Liver (tissue), 3 donors: ENCODE measurements around the gene P4HA2.

Experiments
- FOXA2 ChIP-seq: IDR thresholded peaks from 2 replicates; pipeline ENCODE4 v1.6.1; 2016; ENCODE audit warnings: antibody characterized with exemption
- GABPA ChIP-seq, 2 donors: IDR thresholded peaks in 1 of 2; conservative IDR thresholded peaks in 1 of 2; 2 replicates each; pipeline ENCODE4 v1.6.1; 2016; ENCODE audit warnings: antibody characterized with exemption in 2 of 2, mild to moderate bottlenecking in 1 of 2, moderate library complexity in 1 of 2
- JUND ChIP-seq, 2 donors: IDR thresholded peaks; 2 replicates each; pipeline ENCODE4 v1.6.1; 2016; ENCODE audit warnings: antibody characterized with exemption in 2 of 2
- RAD21 ChIP-seq, 2 donors: IDR thresholded peaks; 2 replicates each; pipeline ENCODE4 v1.6.1; 2016; ENCODE audit warnings: antibody characterized with exemption in 2 of 2, mild to moderate bottlenecking in 2 of 2
- RXRA ChIP-seq, 2 donors: IDR thresholded peaks; 2 replicates each; pipeline ENCODE4 v1.6.1; 2017 to 2018; ENCODE audit warnings: antibody characterized with exemption in 2 of 2, mild to moderate bottlenecking in 1 of 2
- SP1 ChIP-seq: IDR thresholded peaks from 2 replicates; pipeline ENCODE4 v1.6.1; 2018; ENCODE audit warnings: antibody characterized with exemption, mild to moderate bottlenecking
- TAF1 ChIP-seq: conservative IDR thresholded peaks from 2 replicates; pipeline ENCODE4 v1.6.1; 2016; ENCODE audit warnings: antibody characterized with exemption, mild to moderate bottlenecking
- YY1 ChIP-seq: IDR thresholded peaks from 2 replicates; pipeline ENCODE4 v1.6.1; 2016; ENCODE audit warnings: antibody characterized with exemption, mild to moderate bottlenecking
- TF ChIP-seq, protein P1 (sequence below): fragments of 150-350 bp; IDR thresholded peaks from 2 replicates; pipeline ENCODE4 v1.5.1; 2017; ENCODE audit warnings: improper control_type of control experiment, low read depth, low read length; ENCODE audit not compliant: missing input control
- TF ChIP-seq, protein P2 (sequence below): IDR thresholded peaks from 2 replicates; pipeline ENCODE4 v1.6.1; 2016; ENCODE audit warnings: antibody characterized with exemption
- TF ChIP-seq, protein P3 (sequence below): IDR thresholded peaks from 2 replicates; pipeline ENCODE4 v1.6.1; 2016; ENCODE audit warnings: antibody characterized with exemption, mild to moderate bottlenecking
- TF ChIP-seq, protein P4 (sequence below): IDR thresholded peaks from 2 replicates; pipeline ENCODE4 v1.6.1; 2016; ENCODE audit warnings: antibody characterized with exemption
- TF ChIP-seq, protein P5 (sequence below): IDR thresholded peaks from 2 replicates; pipeline ENCODE4 v1.6.1; 2016; ENCODE audit warnings: antibody characterized with exemption
- donor health status: healthy.
- donor health status: healthy.

DNA sequence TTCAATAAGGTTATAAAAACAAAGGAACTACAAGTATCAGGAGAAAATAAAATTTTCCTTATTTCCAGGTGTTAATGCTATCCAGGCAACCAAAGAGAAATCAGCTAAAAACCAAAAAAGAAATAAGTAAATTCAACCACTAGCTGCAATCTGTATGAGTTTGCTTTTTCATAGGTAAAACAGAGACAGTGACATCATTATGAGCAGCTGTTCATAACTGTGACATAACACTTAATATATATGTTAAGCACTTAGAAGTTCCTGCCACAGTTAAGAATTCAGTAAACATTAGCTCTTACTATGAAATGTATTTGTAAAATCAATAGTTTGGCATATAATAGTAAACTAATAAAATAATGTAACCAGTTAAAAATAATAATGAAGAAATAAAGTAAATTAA is 20.9 kb downstream of the P4HA2 start:
- TF ChIP-seq, protein P1, sequence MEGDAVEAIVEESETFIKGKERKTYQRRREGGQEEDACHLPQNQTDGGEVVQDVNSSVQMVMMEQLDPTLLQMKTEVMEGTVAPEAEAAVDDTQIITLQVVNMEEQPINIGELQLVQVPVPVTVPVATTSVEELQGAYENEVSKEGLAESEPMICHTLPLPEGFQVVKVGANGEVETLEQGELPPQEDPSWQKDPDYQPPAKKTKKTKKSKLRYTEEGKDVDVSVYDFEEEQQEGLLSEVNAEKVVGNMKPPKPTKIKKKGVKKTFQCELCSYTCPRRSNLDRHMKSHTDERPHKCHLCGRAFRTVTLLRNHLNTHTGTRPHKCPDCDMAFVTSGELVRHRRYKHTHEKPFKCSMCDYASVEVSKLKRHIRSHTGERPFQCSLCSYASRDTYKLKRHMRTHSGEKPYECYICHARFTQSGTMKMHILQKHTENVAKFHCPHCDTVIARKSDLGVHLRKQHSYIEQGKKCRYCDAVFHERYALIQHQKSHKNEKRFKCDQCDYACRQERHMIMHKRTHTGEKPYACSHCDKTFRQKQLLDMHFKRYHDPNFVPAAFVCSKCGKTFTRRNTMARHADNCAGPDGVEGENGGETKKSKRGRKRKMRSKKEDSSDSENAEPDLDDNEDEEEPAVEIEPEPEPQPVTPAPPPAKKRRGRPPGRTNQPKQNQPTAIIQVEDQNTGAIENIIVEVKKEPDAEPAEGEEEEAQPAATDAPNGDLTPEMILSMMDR: no peak
- TF ChIP-seq YY1 (no peak), FOXA2 (no peak), RAD21 (IDR thresholded peaks at IDR 0.05) (no peak), TAF1 (no peak), RXRA (IDR thresholded peaks at IDR 0.05) (no peak), GABPA (IDR thresholded peaks at IDR 0.05 in 1 of 2, conservative IDR thresholded peaks at IDR 0.05 in 1 of 2) (no peak), SP1 (no peak), JUND (IDR thresholded peaks at IDR 0.05) (no peak)
- TF ChIP-seq, protein P2, sequence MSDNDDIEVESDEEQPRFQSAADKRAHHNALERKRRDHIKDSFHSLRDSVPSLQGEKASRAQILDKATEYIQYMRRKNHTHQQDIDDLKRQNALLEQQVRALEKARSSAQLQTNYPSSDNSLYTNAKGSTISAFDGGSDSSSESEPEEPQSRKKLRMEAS: no peak
- TF ChIP-seq, protein P3, sequence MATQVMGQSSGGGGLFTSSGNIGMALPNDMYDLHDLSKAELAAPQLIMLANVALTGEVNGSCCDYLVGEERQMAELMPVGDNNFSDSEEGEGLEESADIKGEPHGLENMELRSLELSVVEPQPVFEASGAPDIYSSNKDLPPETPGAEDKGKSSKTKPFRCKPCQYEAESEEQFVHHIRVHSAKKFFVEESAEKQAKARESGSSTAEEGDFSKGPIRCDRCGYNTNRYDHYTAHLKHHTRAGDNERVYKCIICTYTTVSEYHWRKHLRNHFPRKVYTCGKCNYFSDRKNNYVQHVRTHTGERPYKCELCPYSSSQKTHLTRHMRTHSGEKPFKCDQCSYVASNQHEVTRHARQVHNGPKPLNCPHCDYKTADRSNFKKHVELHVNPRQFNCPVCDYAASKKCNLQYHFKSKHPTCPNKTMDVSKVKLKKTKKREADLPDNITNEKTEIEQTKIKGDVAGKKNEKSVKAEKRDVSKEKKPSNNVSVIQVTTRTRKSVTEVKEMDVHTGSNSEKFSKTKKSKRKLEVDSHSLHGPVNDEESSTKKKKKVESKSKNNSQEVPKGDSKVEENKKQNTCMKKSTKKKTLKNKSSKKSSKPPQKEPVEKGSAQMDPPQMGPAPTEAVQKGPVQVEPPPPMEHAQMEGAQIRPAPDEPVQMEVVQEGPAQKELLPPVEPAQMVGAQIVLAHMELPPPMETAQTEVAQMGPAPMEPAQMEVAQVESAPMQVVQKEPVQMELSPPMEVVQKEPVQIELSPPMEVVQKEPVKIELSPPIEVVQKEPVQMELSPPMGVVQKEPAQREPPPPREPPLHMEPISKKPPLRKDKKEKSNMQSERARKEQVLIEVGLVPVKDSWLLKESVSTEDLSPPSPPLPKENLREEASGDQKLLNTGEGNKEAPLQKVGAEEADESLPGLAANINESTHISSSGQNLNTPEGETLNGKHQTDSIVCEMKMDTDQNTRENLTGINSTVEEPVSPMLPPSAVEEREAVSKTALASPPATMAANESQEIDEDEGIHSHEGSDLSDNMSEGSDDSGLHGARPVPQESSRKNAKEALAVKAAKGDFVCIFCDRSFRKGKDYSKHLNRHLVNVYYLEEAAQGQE: no peak
- TF ChIP-seq, protein P4, sequence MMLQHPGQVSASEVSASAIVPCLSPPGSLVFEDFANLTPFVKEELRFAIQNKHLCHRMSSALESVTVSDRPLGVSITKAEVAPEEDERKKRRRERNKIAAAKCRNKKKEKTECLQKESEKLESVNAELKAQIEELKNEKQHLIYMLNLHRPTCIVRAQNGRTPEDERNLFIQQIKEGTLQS: no peak
- TF ChIP-seq, protein P5, sequence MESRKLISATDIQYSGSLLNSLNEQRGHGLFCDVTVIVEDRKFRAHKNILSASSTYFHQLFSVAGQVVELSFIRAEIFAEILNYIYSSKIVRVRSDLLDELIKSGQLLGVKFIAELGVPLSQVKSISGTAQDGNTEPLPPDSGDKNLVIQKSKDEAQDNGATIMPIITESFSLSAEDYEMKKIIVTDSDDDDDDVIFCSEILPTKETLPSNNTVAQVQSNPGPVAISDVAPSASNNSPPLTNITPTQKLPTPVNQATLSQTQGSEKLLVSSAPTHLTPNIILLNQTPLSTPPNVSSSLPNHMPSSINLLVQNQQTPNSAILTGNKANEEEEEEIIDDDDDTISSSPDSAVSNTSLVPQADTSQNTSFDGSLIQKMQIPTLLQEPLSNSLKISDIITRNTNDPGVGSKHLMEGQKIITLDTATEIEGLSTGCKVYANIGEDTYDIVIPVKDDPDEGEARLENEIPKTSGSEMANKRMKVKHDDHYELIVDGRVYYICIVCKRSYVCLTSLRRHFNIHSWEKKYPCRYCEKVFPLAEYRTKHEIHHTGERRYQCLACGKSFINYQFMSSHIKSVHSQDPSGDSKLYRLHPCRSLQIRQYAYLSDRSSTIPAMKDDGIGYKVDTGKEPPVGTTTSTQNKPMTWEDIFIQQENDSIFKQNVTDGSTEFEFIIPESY: no peak
